Cardiac fibroblast (primary cell): ENCODE results near the gene TMEM140.

Experiments
- DNase-seq, 2 donors: peaks; one replicate each; pipeline versions ENCODE4 v3.0.0 to v3.0.0-alpha.2; 2010; ENCODE audit warnings: low read depth in 2 of 2
- H3K4me3 ChIP-seq, 2 donors: replicated peaks in 1 of 2; 1 replicate in 1 of 2; 2 replicates in 1 of 2; pipeline ENCODE4 v1.5.1; 2011; ENCODE audit warnings: low read depth in 2 of 2, low read length in 2 of 2, mild to moderate bottlenecking in 2 of 2, moderate library complexity in 1 of 2
- CTCF ChIP-seq: IDR thresholded peaks from one replicate; pipeline ENCODE4 v1.5.1; 2011; ENCODE audit warnings: low read depth, mild to moderate bottlenecking, low read length, inconsistent platforms

The TMEM140 gene

GRCh38 chr7:135213831-135214230, 66.0 kb downstream of the TMEM140 start:
- DNase-seq = no peak
- no peak for TF ChIP-seq CTCF
- H3K4me3 ChIP-seq = no peak overlapping the region

- H3K4me3 ChIP-seq = no peak overlapping the region
- no peak for DNase-seq
- TF ChIP-seq CTCF = no peak
Observed at GRCh38 chr7:135215180-135215579, 67.3 kb downstream of the TMEM140 start.

- no peak overlapping the region for H3K4me3 ChIP-seq
- TF ChIP-seq CTCF = no peak
Observed at GRCh38 chr7:135215698-135216097, 67.8 kb downstream of the TMEM140 start.

More at GRCh38 chr7:135215698-135216097, 67.8 kb downstream of the TMEM140 start:
- DNase-seq = no peak
